NCI-H345 treated with DMSO at 0.1 percent for 48 hours (cell line): ENCODE data around the gene PCSK9.

Experiments
- DNase-seq: peaks from one replicate; lab custom pipeline; 2025; ENCODE audit not compliant: unreplicated experiment; lab: John Stamatoyannopoulos, UW

Gene PCSK9

DNA sequence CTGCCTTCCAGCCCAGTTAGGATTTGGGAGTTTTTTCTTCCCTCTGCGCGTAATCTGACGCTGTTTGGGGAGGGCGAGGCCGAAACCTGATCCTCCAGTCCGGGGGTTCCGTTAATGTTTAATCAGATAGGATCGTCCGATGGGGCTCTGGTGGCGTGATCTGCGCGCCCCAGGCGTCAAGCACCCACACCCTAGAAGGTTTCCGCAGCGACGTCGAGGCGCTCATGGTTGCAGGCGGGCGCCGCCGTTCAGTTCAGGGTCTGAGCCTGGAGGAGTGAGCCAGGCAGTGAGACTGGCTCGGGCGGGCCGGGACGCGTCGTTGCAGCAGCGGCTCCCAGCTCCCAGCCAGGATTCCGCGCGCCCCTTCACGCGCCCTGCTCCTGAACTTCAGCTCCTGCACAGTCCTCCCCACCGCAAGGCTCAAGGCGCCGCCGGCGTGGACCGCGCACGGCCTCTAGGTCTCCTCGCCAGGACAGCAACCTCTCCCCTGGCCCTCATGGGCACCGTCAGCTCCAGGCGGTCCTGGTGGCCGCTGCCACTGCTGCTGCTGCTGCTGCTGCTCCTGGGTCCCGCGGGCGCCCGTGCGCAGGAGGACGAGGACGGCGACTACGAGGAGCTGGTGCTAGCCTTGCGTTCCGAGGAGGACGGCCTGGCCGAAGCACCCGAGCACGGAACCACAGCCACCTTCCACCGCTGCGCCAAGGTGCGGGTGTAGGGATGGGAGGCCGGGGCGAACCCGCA, at the start of gene PCSK9:
TSS of gene PCSK9 (plus strand) at position 207 of the 741 bp plus-strand sequence. CDS start at position 497, 290 bp downstream.
- no peak for DNase-seq

DNA sequence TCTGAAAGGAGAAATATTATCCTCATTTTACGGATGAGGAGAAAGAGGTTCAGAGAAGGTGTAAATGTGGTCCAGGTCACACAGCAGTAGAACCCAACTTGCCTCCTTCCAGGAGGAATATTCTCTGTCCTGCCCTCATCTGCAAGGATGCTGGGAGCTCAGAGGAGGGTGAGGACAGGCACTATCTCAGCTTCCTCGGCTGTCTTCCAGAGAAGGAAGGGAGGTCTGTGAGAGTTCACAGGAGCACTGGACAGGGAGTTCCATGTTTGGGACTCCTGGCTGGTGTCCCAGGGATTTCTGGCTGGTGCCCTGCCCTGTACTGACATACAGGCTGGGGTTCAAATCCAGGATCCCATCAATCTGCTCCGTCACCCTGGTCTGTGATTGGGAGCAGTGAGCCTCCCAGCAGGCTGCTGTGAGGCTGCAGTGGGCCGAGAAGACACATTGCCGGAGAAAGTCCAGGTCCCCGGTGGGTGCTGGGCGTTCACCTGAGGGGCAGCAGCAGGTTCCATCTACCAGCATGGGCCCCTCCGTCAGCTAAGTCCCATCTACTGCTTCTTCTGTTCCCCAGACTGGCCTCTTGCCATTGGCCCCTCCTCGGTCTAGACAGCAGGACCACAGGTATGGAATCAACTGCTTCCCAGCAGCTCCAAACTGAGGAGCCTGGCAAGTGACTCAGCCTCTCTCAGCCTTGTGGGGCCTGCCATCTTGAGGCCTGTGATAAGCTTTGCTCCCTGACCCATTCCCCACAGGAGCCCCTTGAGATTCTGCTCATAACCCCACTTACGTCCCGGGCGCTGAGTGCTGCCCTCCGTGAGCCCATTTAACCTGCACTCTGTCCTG, 49.2 kb upstream of the PCSK9 start:
- DNase-seq, result no peak

- no peak for DNase-seq
These were observed 48.4 kb upstream of the PCSK9 start for GRCh38 chr1:54990916-54991315.

GRCh38 chr1:54991939-54992338, 47.4 kb upstream of the PCSK9 start:
- DNase-seq, result no peak

DNA sequence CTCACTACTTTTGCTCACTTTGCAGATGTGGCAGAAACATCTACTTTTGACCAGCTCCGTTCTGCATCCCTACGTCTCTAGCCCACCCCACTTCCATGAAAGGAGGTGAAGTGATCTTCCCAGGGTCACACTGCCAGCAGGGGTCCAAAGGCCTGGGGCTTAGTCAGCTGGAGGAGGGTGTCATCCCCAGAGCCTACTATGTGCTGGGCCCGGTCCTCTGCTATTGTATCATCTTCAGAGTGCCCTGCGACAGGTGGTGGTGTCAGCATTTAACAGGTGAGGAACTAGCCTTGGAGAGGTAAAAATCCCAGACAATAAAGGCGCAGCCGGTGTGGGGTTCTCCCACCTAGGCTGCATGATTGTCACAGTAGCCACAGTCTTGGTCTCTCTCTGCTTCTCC, 46.2 kb upstream of the PCSK9 start:
- no peak for DNase-seq

DNA sequence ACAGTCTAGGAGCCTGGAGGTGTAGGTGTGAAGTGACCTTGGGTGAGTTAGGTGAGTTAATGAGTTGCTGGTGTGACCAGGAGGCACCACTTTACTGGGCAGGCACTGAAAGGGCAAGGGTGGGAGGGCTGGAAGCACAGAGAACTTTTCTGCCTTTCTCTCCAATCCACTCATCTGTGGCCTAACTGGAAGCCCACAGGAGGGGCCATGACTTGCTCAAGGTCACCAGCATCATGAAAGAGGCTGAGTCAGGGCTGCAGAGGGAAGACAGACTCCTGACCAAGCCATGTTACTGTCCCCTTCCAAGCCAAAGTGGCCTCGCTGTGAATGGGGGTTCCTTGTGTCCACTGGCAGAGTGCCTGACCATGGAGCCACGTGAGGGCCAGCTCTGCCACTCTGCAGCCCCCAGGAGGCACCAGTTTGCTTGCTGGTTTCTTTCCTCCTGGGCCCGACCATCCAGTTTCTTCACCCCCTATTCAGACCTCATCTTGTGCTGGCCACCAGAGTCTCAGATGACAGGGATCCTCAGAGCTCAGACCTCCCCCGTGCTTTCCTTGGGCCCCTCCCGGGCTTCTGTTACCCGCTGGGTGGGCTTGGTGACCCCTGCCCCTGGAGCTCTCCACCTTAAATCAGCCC, 44.9 kb upstream of the PCSK9 start:
- no peak for DNase-seq

GRCh38 chr1:54995013-54995760, 44.2 kb upstream of the PCSK9 start:
- no peak for DNase-seq

- no peak for DNase-seq
These were observed 43.5 kb upstream of the PCSK9 start for GRCh38 chr1:54995835-54996234.

GRCh38 chr1:54996359-54996868, 42.9 kb upstream of the PCSK9 start:
- DNase-seq, result peak; percentile 21

- no peak for DNase-seq
These were observed 42.3 kb upstream of the PCSK9 start for GRCh38 chr1:54996869-54997710.

- no peak for DNase-seq
These were observed 41.7 kb upstream of the PCSK9 start for GRCh38 chr1:54997711-54997986.

DNA sequence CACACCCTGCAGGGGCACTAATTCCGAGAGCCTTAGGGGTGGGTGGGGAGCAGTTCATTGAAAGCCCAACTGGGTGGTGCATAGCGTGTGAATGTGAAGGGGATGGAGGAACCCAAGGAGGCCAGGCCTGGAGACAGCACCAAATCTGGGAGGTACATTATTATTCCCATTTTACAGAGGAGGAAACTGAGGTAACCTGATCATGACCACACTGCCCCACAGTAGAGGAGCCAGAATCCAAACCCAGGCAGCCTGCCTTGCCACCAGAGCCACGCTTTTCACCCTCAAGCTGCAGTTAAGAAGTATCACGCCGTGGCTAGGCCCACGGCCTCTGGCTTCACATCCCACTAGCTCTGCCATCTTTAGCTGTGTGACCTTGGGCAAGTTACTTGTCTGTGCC, 41.2 kb upstream of the PCSK9 start:
- no peak for DNase-seq

DNA sequence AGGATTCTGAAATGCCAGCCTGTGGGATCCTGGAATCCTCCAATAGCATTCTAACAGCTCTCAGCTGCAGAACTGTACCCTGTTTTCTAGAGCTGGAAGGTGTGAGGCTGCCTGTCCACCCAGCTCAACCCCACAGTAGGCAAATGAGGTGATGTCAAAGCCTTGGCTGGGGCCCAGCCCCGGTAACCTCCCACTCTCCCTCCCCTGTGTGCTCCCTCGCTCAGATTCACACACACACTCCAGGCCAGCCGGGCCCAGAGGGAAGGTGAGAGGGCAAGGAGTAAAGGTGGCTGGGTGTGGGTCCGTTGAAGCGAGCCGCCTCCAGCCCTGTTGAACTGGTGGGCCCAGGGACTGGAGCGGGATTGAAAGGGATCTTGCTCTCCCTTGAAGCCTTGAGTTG, 40.7 kb upstream of the PCSK9 start, which contains the start of gene BSND:
TSS of gene BSND (plus strand) at position 257 of the 400 bp plus-strand sequence. CDS start 254 bp downstream, outside the sequence.
- DNase-seq, result no peak

GRCh38 chr1:55000110-55001085, 39.0 kb upstream of the PCSK9 start:
- no peak for DNase-seq

GRCh38 chr1:55001311-55001710, 38.0 kb upstream of the PCSK9 start:
- DNase-seq, result no peak

DNA sequence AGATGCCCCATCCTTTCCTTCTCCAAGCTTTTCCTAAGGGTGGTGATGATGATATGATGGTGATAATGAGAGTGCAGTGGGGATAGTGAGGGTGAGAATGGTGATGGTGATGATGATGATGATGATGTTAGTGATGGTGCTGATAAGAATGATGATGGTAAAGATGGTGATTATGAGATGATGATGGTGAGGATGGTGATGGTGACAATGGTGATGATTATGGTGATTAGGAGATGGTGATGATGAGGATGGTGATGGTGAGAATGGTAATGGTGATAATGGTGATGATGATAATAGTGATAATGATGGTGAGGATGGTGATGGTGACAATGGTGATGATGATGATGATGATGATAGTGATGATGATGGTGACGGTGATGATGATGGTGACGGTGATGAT, 36.7 kb upstream of the PCSK9 start:
- DNase-seq, result no peak

DNA sequence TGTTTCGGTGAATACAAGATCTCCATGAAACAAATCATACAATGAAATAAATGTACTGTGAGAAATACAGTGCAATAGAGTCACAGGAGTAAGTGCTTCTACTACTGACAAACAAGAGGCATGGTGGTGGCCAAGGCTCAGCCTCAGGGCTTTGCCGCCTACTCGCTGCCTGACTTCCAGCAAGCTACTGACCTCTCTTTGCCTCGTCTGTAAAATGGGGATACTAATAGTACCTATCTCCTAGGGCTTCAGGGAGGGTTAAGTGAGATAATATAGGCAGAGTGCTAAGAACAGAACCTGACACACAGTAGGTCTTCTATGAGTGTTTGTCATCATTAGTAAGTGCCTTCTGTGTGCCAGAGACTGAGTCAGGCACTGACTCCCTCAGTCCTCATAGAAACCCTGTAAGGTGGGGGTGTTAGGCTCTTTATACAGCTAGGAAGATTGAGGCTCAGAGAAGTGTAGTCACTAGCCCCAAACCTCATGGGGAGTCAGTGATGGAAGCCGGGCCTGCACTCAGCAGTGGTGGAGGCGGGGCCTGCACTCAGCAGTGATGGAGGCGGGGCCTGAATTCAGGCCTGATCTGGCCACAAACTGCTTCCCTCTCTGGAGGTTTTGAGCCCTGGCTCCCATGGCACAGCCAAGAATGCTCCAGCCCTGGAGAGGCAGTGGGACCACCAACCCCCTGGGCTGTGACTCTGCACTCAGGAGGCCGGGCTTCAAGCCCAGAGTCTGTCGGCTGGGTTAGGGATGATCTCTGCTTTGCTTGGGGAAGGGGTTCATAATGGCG, 33.8 kb upstream of the PCSK9 start:
- no peak for DNase-seq

DNA sequence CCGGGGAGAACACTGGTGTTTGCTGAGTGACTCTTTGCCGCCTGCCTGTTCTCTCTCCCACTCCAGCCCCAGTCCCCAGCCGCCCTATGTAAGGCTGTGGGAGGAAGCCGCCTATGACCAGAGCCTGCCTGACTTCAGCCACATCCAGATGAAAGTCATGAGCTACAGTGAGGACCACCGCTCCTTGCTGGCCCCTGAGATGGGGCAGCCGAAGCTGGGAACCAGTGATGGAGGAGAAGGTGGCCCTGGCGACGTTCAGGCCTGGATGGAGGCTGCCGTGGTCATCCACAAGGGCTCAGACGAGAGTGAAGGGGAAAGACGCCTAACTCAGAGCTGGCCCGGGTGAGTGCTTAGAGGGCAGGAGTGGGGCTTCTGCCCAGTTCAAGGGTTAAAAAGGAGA, 32.4 kb upstream of the PCSK9 start:
- no peak for DNase-seq
